Measurements from ENCODE around the gene GORASP2.

The GORASP2 gene

GRCh38 chr2:170924969-170925368 lies 4.1 kb upstream of the GORASP2 start:
- DNase-seq = no peak

- no peak for DNase-seq
These were observed 3.1 kb upstream of the GORASP2 start for GRCh38 chr2:170925923-170926322.

GRCh38 chr2:170926743-170927297 lies 2.2 kb upstream of the GORASP2 start:
- no peak for DNase-seq

GRCh38 chr2:170928036-170928823 lies 823 bp upstream of the GORASP2 start:
- peak; percentile 9 for DNase-seq

DNA sequence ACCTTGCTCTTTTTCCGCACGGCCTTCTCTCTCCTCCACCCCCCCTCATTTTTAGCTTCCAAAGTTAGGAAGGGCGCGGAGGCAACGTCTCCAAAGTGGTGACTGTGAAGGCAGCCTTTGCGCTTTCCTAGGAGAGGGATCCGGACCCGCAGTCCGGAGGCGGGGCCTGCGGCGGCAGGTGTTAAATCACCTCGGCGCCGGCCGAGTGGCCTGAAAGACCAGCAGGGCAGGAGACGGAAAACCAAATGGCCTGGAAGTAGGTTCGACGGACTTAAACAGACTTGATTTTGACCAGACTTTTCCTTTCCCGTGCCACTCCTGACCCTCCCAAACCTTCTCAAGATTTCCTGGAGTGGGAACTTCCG lies 615 bp downstream of the GORASP2 start:
- peak; percentile 55 for DNase-seq

GRCh38 chr2:170930131-170930990 lies 1.3 kb downstream of the GORASP2 start:
- peak; percentile 52 for DNase-seq

- no peak for DNase-seq
These were observed 1.9 kb downstream of the GORASP2 start for GRCh38 chr2:170930991-170931266.

- no peak for DNase-seq
These were observed 3.1 kb downstream of the GORASP2 start for GRCh38 chr2:170932166-170932565.

DNA sequence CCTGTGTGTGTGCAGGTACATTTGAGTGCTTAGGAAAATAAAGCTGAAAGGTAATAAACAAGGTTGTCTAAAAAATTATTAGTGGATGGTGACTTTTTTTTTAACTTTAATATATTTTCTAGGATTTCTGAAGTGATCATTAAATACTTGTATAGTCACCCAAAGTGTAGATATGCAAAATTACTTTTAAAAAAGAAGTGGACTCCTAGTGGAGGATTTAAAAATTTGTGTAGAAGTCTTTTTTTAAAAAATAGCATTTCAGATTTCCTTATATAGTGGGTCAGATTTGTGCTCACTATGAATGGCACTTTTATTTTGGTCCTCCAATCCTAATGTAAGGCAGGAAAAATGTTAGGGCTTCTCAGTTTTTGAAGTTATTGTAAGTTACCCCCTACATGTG lies 3.9 kb downstream of the GORASP2 start:
- DNase-seq = no peak

GRCh38 chr2:170937709-170938379 lies 8.8 kb downstream of the GORASP2 start:
- DNase-seq = no peak

- no peak for DNase-seq
These were observed 11.0 kb downstream of the GORASP2 start for GRCh38 chr2:170940066-170940465.

DNA sequence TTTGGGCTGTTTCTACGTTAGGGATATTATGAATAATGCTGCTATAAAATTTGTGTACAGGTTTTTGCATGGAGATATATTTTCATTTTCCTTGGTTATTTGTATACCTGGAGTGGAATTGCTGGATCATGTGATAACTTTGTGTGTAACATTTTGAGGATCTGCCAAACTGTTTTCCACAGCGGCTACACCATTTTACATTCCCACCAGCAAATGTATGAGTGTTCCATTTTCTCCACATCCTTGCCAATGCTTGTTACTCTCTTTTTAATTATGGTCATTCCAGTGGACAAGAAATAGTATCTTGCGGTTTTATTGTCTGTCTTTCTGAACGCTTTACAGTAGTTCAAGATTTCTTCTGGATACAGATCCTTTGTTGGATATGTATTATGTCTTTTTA lies 13.6 kb downstream of the GORASP2 start:
- no peak for DNase-seq

DNA sequence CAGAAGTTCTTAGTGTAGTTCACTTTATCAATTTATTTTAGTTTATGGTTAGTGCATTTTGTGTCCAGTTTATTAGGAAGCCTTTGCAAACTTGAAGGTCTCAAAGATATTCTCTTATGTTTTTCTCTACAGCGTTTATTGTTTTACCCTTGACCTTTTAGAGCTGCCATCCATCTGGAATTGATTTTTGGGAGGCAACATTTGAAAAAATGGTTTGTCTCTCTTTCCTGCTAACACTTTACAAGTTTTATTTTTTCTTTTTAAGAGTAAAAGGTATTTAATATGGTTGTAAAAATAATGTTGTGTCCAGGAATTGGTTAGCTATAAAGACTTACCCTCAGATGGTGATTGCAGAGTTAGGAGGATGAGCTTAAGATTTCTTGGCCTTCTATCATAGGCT lies 14.0 kb downstream of the GORASP2 start:
- DNase-seq = no peak

GRCh38 chr2:170943596-170943995 lies 14.5 kb downstream of the GORASP2 start:
- no peak for DNase-seq

GRCh38 chr2:170944545-170944944 lies 15.5 kb downstream of the GORASP2 start:
- no peak for DNase-seq

GRCh38 chr2:170949415-170949814 lies 20.4 kb downstream of the GORASP2 start:
- no peak for DNase-seq

DNA sequence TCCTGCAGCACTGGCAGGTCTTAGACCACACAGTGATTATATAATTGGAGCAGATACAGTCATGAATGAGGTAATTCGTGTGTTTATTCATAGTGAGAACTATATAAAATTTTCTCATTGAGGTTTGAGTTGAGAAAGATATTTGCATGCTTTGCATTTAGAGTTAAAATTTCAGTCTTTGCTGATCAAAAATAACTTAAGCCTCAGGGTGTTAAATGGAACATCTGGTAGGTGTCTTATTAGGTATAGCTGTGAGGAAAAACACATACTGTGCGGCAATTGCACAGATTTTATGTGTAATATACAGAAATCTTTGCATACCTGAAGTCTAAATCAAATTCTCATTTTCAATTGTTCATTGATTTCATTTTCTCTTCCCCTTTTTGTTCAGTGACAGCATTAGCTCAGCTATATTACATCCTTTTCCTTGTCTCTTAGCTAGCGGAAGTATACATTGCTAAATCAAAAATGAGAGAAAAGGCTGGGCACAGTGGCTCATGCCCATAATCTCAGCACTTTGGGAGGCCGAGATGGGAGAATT lies 21.2 kb downstream of the GORASP2 start:
- no peak for DNase-seq

DNA sequence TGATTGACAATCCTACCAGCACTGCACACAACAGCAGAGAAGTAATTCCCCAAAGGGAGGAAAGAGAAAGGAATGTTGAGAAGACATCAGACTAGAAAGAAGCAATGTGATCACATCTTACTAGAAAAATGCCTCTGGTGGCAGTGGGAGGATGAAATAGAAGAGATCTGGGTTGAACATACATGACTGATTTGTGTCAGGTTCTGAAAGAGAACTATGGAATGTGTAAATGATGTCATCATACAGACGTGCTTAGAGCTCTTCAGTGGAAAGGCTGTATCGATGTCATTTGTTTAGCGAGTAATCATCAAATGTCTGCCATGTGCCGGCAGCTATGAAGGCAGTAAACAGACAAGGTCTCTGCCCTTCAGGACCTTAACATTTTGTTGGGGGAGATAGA lies 24.9 kb downstream of the GORASP2 start:
- DNase-seq = no peak

DNA sequence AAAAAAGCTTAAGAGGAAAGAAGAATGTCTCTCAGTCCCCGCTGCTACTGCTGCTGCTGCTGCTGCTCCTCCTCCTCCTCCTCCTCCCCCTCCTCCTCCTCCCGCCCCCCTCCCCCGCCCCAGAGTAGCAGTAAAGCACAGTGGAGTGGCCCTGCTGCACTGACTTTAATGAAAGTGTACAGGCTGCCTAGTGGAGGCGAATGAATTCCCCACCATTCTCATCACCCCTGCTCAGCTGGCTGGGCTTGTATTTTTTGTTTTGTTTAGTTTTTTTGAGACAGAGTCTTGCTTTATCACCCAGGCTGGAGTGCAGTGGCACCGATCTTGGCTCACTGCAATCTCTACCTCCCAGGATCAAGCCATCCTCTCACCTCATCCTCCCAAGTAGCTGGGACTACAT lies 34.3 kb downstream of the GORASP2 start:
- no peak for DNase-seq

DNA sequence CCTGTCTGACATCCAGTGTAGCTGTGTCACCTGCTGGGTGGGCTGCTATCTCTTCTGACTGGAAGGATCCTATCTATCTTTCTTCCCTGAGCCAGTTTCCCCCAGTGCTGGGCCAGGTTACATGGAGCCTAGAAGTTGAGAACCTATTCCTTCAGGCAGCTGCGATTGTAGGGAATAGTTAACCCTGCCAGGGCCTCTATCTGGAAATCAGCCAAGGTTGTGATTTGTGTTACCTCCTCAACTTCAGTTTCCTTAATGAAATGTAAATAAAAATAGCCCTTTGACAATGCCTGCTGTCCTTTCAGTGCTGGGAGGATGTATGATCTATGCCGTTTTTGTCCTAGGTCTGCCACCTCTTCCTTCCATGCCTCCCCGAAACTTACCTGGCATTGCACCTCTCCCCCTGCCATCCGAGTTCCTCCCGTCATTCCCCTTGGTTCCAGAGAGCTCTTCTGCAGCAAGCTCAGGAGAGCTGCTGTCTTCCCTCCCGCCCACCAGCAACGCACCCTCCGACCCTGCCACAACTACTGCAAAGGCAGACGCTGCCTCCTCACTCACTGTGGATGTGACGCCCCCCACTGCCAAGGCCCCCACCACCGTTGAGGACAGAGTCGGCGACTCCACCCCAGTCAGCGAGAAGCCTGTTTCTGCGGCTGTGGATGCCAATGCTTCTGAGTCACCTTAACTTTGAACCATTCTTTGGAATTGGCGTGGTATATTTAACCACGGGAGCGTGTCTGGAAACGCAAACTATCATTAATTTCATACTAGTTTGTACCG lies 36.6 kb downstream of the GORASP2 start:
- no peak for DNase-seq

GRCh38 chr2:170966648-170967396 lies 37.8 kb downstream of the GORASP2 start:
- no peak for DNase-seq

GRCh38 chr2:170967553-170967952 lies 38.5 kb downstream of the GORASP2 start:
- no peak for DNase-seq
